H54 (cell line): ENCODE results near the gene CCDC136.
A peak's percentile ranks its signal among the peaks of the same experiment; 100 is the strongest.

ENCODE experiments used
- DNase-seq: peaks from one replicate; pipeline ENCODE4 v3.0.0; 2011; ENCODE audit warnings: low spot score, mixed read lengths; ENCODE audit not compliant: insufficient read length
- FAIRE-seq: peaks from 3 replicates; lab custom pipeline; 2011; peaks lifted over from hg19 to GRCh38; lab: Jason Lieb, UNC
- POLR2A ChIP-seq: IDR thresholded peaks from 2 replicates; pipeline ENCODE4 v1.6.1; 2011; ENCODE audit warnings: low read depth, mild to moderate bottlenecking, low read length

CCDC136 gene

GRCh38 chr7:128788446-128789412 is 3.0 kb upstream of the CCDC136 start:
- DNase-seq (no peak), FAIRE-seq (no peak)
- TF ChIP-seq POLR2A, result no peak

DNA sequence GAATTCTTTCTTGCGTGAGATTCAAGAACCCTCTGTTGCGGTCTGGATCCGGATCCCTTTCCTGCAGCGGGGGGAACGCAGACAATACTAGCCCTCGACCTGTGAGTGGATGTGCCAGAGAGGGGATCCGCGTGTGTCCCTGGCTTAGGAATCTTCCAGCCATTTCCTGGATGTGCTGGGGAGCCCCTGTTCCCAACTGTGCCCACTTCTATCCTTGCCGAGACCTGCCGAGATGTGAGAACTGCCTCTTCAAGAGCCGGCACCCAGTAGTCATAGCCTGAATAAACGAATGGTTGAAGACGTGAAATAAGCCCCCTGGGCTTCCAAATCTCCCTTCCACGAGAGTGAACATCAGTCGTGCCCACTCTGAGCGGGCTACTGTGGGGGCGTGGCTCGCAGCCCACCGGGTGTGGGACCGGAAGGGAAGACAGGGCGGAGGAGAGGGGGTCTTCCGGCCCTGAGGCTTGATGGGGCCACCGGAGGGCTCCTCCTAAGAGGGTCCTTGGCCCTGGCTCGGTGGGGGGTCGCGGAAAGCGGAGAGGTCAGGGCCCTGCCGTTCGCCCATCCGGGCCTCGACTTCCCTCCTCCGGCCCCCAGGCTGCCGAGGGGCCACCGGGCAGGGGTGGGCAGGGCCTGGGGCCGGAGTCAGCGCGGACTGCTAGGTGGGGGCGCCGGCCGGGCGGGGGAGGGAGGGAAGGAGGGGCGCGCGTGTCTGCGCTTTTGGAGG is 1.3 kb upstream of the CCDC136 start:
- no peak for TF ChIP-seq POLR2A
- FAIRE-seq, result no peak
- no peak for DNase-seq

DNA sequence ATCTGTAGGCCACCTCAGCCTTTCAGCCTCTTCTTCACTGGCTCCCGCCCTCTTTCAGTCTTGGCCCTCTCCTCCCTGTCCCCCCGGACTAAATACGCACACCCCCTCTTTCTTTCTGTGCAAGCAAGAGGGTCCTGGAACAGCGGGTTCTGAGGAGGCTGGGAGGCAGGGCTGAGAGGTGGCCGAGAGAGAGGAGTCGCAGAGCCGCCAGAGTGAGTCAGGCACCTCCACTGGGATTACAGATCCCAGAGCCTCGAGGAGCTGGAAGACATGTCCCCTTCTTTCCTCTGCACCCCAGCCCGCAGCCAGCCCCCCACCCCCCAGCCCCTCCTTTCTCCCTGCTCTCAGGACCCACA is 182 bp downstream of the CCDC136 start:
- DNase-seq (peak; percentile 47), FAIRE-seq (no peak)
- TF ChIP-seq POLR2A, result no peak

- DNase-seq (no peak), FAIRE-seq (no peak)
- TF ChIP-seq POLR2A, result no peak
Observed at GRCh38 chr7:128792471-128793180, 858 bp downstream of the CCDC136 start.

DNA sequence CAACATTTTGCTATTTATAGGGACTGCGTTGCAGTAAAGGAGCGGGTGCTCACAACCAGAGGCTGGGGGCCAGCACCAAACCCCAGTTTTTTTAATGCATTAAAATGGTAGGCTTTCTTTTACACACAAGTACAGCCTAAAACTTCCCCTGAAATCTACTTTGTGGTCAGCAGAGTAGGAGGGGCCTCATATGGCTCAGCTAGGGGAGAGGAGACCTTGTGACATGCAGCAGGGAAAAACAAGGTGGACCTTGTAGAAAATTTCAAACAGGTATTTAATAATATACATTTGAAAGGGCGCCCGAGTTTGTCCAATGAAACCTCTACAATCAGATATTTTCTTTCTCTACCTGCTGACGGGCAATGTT is 1.4 kb downstream of the CCDC136 start:
- no peak for FAIRE-seq

DNA sequence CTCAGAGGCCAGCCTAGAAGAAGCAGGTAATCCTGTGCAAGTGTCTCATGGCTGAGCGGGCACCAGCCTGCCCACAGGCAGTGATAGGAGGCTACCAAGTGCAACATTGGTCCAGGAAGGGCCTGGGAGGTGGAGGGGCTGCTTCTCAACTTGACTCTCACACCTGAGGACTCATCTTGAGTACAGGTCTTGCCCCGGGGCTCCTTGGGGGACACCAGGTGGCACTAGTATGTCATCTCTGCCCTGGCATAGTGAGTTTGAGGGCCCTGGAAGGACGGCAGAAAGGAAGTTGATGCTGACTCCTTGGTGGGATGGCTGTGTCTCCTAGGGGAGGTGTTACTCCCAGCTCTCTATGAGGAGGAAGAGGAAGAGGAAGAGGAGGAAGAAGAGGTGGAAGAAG is 2.3 kb downstream of the CCDC136 start:
- DNase-seq (no peak), FAIRE-seq (no peak)
- TF ChIP-seq POLR2A, result no peak

More for the DNA sequence above, 1.4 kb downstream of the CCDC136 start:
- no peak for DNase-seq
- TF ChIP-seq POLR2A, result no peak

- TF ChIP-seq POLR2A, result no peak
- no peak for DNase-seq
- FAIRE-seq, result no peak
Observed at GRCh38 chr7:128794436-128794835, 2.7 kb downstream of the CCDC136 start.

- DNase-seq, result no peak
- no peak for TF ChIP-seq POLR2A
- FAIRE-seq, result no peak
Observed at GRCh38 chr7:128795129-128795528, 3.4 kb downstream of the CCDC136 start.

GRCh38 chr7:128796327-128796726 is 4.6 kb downstream of the CCDC136 start:
- FAIRE-seq (no peak), DNase-seq (peak; percentile 34)
- TF ChIP-seq POLR2A, result no peak

DNA sequence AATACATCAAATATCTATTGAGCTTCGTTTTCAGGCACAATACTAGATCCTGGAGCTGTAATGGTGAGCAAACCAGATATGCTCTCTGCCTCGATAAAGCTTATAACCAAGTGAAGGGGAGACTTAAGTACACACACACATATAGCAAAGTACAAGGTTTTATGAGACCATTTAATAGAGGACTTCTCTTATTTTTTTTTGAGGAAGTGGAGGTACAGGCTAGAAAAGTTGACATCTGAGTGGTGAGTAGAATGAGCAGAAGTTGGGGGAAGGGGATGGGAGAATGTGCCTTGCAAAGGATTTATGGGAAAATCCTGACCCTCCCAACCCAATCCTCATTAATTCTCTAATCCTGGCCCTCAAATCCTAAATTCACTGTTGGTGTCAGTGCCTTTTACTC is 7.7 kb downstream of the CCDC136 start:
- no peak for DNase-seq
- no peak for TF ChIP-seq POLR2A
- no peak for FAIRE-seq

- FAIRE-seq (no peak), DNase-seq (no peak)
- TF ChIP-seq POLR2A, result no peak
Observed at GRCh38 chr7:128800567-128800966, 8.8 kb downstream of the CCDC136 start.

DNA sequence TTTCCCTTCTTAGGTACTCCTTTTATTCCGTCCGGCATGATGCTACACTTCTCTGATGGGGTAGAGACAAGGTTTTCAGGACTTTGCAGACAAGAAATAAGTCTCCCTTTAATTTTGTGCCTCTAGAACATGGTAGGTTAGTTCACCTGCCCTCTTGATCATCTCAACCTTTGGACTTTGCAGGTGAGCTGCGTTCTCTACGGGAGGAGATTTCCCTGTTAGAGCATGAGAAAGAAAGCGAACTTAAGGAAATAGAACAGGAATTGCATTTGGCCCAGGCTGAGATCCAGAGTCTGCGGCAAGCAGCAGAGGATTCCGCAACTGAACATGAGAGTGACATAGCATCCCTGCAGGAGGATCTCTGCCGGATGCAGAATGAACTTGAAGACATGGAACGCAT is 9.2 kb downstream of the CCDC136 start:
- FAIRE-seq (no peak), DNase-seq (no peak)
- TF ChIP-seq POLR2A, result no peak

- FAIRE-seq, result no peak
- no peak for DNase-seq
- TF ChIP-seq POLR2A, result no peak
Observed at GRCh38 chr7:128801667-128802418, 10.1 kb downstream of the CCDC136 start.
